A549 (cell line): Measurements from ENCODE around the gene HOXA2.

ENCODE experiments used
- CEBPB ChIP-seq, 2 experiments: fragments of >200 bp in 1 of 2; sonication (Bioruptor Twin) in 1 of 2; formaldehyde crosslinking in 1 of 2; IDR thresholded peaks; 2 replicates each; pipeline ENCODE4 v1.6.1; 2012 to 2016
- CTCF ChIP-seq: fragments of >200 bp; sonication (Bioruptor Twin); formaldehyde crosslinking; IDR thresholded peaks from 3 replicates; pipeline ENCODE4 v1.5.1; 2016
- E2F6 ChIP-seq: IDR thresholded peaks from 2 replicates; pipeline ENCODE4 v1.6.1; 2012; ENCODE audit warnings: low read depth, borderline replicate concordance
- EP300 ChIP-seq, 2 experiments: fragments of >200 bp; sonication (Bioruptor Twin); formaldehyde crosslinking; IDR thresholded peaks; 2 replicates in 1 of 2; 3 replicates in 1 of 2; pipeline ENCODE4 v1.6.1; 2016 to 2017
- MAZ ChIP-seq: fragments of 150-350 bp; IDR thresholded peaks from 2 replicates; pipeline ENCODE4 v1.6.1; 2014; ENCODE audit warnings: antibody characterized with exemption, low read depth, low read length, borderline replicate concordance
- SMC3 ChIP-seq: fragments of >200 bp; sonication (Bioruptor Twin); formaldehyde crosslinking; IDR thresholded peaks from 3 replicates; pipeline ENCODE4 v1.6.1; 2018; ENCODE audit warnings: inconsistent platforms

- TF ChIP-seq MAZ = no peak
- no peak for TF ChIP-seq E2F6
- no peak for TF ChIP-seq CTCF
- TF ChIP-seq SMC3 = no peak
- TF ChIP-seq CEBPB (IDR thresholded peaks at IDR 0.05) = no peak
- TF ChIP-seq EP300 (IDR thresholded peaks at IDR 0.05) = no peak
These were observed 20.3 kb downstream of the HOXA2 start for GRCh38 chr7:27082171-27082570.
